OCI-LY3 (cell line): ENCODE measurements around the gene FYN.

Experiments used
- H2AFZ ChIP-seq: fragments of 200-600, 300-600 bp; shearing (Covaris generic); 2 replicates; pipeline ENCODE4 v1.6.0; 2014; ENCODE audit warnings: antibody characterized with exemption, low read depth, low read length
- H3K27ac ChIP-seq: fragments of 200-600, 300-600 bp; sonication (generic); 2 replicates; pipeline ENCODE4 v1.5.1; 2014; ENCODE audit warnings: mild to moderate bottlenecking, low read length, moderate library complexity, mixed read lengths
- H3K27me3 ChIP-seq: fragments of 200-600, 300-600 bp; sonication (generic); 2 replicates; pipeline ENCODE4 v1.6.1; 2014; ENCODE audit warnings: low read depth, low read length, mixed read lengths
- H3K36me3 ChIP-seq: fragments of 200-600, 300-600 bp; sonication (generic); replicated peaks from 2 replicates; pipeline ENCODE3; 2014; ENCODE audit warnings: low read depth, low read length, mixed read lengths
- H3K4me1 ChIP-seq: fragments of 300-600, 200-600 bp; sonication (generic); 2 replicates; pipeline ENCODE4 v1.6.1; 2014; ENCODE audit warnings: low read length, mixed read lengths
- H3K4me2 ChIP-seq: fragments of 200-600, 300-600 bp; sonication (generic); 2 replicates; pipeline ENCODE4 v1.6.1; 2014; ENCODE audit warnings: low read length, mixed read lengths
- H3K4me3 ChIP-seq: fragments of 300-600, 200-600 bp; sonication (generic); 2 replicates; pipeline ENCODE4 v1.5.1; 2014; ENCODE audit warnings: antibody characterized with exemption, mild to moderate bottlenecking, low read length, moderate library complexity
- H3K79me2 ChIP-seq: fragments of 300-600, 200-600 bp; shearing (Covaris generic); 2 replicates; pipeline ENCODE4 v1.6.1; 2014; ENCODE audit warnings: mild to moderate bottlenecking, low read length, mixed read lengths
- H3K9ac ChIP-seq: fragments of 300-600, 200-600 bp; shearing (Covaris generic); 2 replicates; pipeline ENCODE4 v1.6.0; 2014; ENCODE audit warnings: mild to moderate bottlenecking, low read length, moderate library complexity
- H3K9me3 ChIP-seq: fragments of 200-600, 300-600 bp; shearing (Covaris generic); 2 replicates; pipeline ENCODE4 v1.6.1; 2014; ENCODE audit warnings: low read length, mixed read lengths; ENCODE audit not compliant: insufficient read depth
- H4K20me1 ChIP-seq: fragments of 200-600, 300-600 bp; sonication (generic); 2 replicates; pipeline ENCODE4 v1.6.1; 2016; ENCODE audit warnings: low read length, mixed read lengths; ENCODE audit not compliant: insufficient read depth
- CTCF ChIP-seq: fragments of 200-600, 300-600 bp; sonication (generic); IDR thresholded peaks from 2 replicates; pipeline ENCODE4 v1.5.1; 2014; ENCODE audit warnings: antibody characterized with exemption, low read length, low read depth
- EZH2phosphoT487 ChIP-seq: fragments of 200-600 bp; shearing (Covaris generic); IDR thresholded peaks from 2 replicates; pipeline ENCODE4 v1.6.1; 2018; ENCODE audit warnings: antibody characterized with exemption, mixed run types, low read depth

The FYN gene

GRCh38 chr6:111696814-111697213 lies 176.4 kb downstream of the FYN start:
- no peaks in the 10 kb centered on the region for H3K79me2 ChIP-seq
- H3K4me1 ChIP-seq, result 0 out of 2 replicates have a peak, but pooled peaks cover 3% of the 10 kb centered on the region
- H3K4me2 ChIP-seq, result no peak overlapping the region
- no peaks in the 10 kb centered on the region for H3K36me3 ChIP-seq
- no peak overlapping the region for H3K4me3 ChIP-seq
- TF ChIP-seq CTCF (no peak), EZH2phosphoT487 (no peak)
- H3K27me3 ChIP-seq, result no peaks in the 10 kb centered on the region
- H3K9ac ChIP-seq, result no peak overlapping the region
- no peak overlapping the region for H2AFZ ChIP-seq
- H4K20me1 ChIP-seq, result no peaks in the 10 kb centered on the region
- no peaks in the 10 kb centered on the region for H3K9me3 ChIP-seq
- no peak overlapping the region for H3K27ac ChIP-seq

GRCh38 chr6:111692327-111693164 lies 180.7 kb downstream of the FYN start:
- H3K36me3 ChIP-seq, result no peaks in the 10 kb centered on the region
- H4K20me1 ChIP-seq, result no peaks in the 10 kb centered on the region

GRCh38 chr6:111691345-111692225 lies 181.7 kb downstream of the FYN start:
- no peak overlapping the region for H3K27ac ChIP-seq
- H3K79me2 ChIP-seq, result no peaks in the 10 kb centered on the region
- no peaks in the 10 kb centered on the region for H3K4me1 ChIP-seq
- no peak for TF ChIP-seq CTCF
- no peak for TF ChIP-seq EZH2phosphoT487
- no peaks in the 10 kb centered on the region for H3K27me3 ChIP-seq
- no peaks in the 10 kb centered on the region for H3K36me3 ChIP-seq
- H3K4me2 ChIP-seq, result no peak overlapping the region
- no peak overlapping the region for H3K4me3 ChIP-seq
- H4K20me1 ChIP-seq, result no peaks in the 10 kb centered on the region
- no peaks in the 10 kb centered on the region for H3K9me3 ChIP-seq
- H2AFZ ChIP-seq, result no peak overlapping the region
- H3K9ac ChIP-seq, result no peak overlapping the region

More at GRCh38 chr6:111692327-111693164, 180.7 kb downstream of the FYN start:
- Histone ChIP-seq H3K4me1 (0 out of 2 replicates have a peak, but pooled peaks cover 3% of the 10 kb centered on the region), H3K9me3 (no peaks in the 10 kb centered on the region), H3K4me2 (no peak overlapping the region), H3K27me3 (no peaks in the 10 kb centered on the region), H2AFZ (no peak overlapping the region), H3K79me2 (no peaks in the 10 kb centered on the region), H3K27ac (no peak overlapping the region), H3K4me3 (no peak overlapping the region), H3K9ac (no peak overlapping the region)
- TF ChIP-seq CTCF (no peak), EZH2phosphoT487 (no peak)

- TF ChIP-seq CTCF (no peak), EZH2phosphoT487 (no peak)
- no peaks in the 10 kb centered on the region for H3K79me2 ChIP-seq
- no peak overlapping the region for H3K9ac ChIP-seq
- H3K27me3 ChIP-seq, result no peaks in the 10 kb centered on the region
- H3K36me3 ChIP-seq, result no peaks in the 10 kb centered on the region
- no peaks in the 10 kb centered on the region for H4K20me1 ChIP-seq
- no peak overlapping the region for H3K4me2 ChIP-seq
- no peaks in the 10 kb centered on the region for H3K4me1 ChIP-seq
- no peaks in the 10 kb centered on the region for H3K9me3 ChIP-seq
- no peak overlapping the region for H3K4me3 ChIP-seq
- H2AFZ ChIP-seq, result no peak overlapping the region
- H3K27ac ChIP-seq, result no peak overlapping the region
These were observed 183.3 kb downstream of the FYN start for GRCh38 chr6:111689946-111690345.
